ENCODE data around the gene ANKRD9.

DNA sequence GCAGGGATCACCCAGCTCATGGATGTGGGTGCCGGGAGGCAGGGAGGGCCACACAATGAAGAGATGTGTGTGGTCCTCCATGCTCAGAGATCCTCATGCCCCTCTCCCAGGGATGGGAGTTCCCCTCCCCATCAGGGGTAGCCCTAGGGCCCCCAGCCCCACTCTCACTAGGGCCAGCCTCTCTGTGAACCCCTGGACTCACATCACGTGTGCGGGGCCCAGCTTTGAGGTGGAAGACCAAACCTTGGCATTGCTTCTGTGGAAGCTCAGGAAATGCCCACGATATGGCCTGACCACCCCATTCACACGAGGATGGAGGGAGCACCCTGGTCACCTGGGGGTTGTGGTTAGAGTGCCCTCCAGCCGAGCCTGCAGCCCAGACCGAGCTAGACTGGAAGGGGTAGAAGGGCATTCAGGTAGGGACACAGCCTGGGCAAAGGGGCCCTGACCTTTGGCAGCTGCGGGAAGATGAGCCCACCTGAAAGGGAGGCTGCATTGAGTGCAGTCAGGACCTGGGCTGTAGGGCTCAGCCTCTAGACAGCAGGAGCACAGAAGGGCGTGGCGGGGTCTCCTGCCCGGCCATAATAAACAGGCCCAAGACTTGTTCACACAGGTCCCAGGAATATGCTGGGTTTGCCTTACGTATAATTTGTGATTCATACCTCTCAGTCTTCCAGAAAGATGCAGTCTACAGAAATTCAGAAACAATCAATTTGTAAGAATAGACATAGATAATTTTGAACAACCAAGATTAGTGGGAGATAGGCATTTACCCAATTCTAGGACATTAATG is 48.1 kb upstream of the ANKRD9 start:
- no peak for TF ChIP-seq EZH2 (IDR thresholded peaks at IDR 0.05)
- TF ChIP-seq, protein P1, sequence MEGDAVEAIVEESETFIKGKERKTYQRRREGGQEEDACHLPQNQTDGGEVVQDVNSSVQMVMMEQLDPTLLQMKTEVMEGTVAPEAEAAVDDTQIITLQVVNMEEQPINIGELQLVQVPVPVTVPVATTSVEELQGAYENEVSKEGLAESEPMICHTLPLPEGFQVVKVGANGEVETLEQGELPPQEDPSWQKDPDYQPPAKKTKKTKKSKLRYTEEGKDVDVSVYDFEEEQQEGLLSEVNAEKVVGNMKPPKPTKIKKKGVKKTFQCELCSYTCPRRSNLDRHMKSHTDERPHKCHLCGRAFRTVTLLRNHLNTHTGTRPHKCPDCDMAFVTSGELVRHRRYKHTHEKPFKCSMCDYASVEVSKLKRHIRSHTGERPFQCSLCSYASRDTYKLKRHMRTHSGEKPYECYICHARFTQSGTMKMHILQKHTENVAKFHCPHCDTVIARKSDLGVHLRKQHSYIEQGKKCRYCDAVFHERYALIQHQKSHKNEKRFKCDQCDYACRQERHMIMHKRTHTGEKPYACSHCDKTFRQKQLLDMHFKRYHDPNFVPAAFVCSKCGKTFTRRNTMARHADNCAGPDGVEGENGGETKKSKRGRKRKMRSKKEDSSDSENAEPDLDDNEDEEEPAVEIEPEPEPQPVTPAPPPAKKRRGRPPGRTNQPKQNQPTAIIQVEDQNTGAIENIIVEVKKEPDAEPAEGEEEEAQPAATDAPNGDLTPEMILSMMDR (IDR thresholded peaks at IDR 0.05): no peak

Measured in neural progenitor cell (in vitro differentiated cells).